ENCODE data around the gene POU2F1.

Gene POU2F1

GRCh38 chr1:167272369-167272957, 51.8 kb downstream of the POU2F1 start:
- no peak for DNase-seq (ENCODE audit: low read depth in 2 of 2)

GRCh38 chr1:167273027-167273800, 52.5 kb downstream of the POU2F1 start:
- no peak for DNase-seq (ENCODE audit: low read depth in 2 of 2)

DNA sequence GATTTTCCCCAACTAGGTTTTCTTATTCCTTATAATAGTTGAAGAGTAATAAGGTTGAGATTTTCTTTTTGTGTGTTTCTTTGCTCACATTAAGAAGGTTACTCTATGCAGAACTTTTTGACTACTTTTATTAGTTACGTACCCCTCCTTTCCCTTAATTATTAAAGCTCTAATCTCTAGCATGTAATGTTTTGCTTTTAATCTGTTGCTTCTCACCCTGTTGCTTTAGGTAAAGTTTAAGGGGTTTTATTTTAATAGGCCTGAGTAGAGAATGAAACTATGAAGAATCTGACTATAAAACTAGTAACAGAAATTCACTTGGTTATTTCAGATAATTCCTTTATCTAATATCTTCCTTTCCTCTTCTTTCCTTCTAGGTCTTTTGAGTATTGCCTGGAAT, 53.4 kb downstream of the POU2F1 start:
- DNase-seq (ENCODE audit: low read depth in 2 of 2), result no peak

- DNase-seq (ENCODE audit: low read depth in 2 of 2), result no peak
Measured at GRCh38 chr1:167276969-167277368, 56.3 kb downstream of the POU2F1 start.

DNA sequence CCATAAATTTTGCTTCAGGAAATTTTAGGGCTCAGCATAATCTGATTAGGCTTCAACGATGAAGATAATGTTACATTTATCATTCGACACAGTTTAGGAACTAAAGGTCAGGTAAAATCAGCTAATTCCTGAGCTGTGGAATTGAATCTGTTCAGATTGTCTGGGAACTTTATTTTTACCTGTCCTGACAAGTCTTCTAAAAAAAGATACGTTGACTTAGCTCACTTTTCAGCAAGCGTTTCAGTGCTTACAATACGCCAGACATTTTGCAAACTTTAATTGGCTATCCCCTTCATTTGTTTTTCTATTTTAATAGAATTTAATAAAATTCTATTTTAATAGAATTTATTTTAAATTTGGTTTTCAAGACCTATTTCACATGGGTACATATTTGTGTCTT, 57.8 kb downstream of the POU2F1 start:
- no peak for DNase-seq (ENCODE audit: low read depth in 2 of 2)

DNA sequence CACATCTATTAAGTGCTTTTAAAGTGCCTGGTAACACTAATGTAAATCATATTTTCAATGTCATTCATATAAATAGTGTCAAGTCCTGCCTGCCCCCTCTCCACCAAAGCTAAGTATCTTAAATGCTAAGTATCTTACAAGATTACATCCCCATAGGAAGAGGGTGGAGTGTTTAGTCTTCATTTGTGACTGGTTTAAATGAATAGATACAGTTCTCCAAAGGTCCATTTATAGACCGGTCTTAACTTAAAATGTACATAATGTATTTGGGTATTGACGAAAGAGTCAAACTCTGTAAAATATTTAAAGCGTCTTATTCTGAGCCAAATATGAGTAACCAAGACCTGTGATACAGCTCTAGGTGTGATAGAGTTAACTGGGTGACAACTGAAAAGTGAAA, 60.2 kb downstream of the POU2F1 start:
- no peak for DNase-seq (ENCODE audit: low read depth in 2 of 2)

GRCh38 chr1:167288390-167289074, 67.8 kb downstream of the POU2F1 start:
- DNase-seq (ENCODE audit: low read depth in 2 of 2), result no peak

DNA sequence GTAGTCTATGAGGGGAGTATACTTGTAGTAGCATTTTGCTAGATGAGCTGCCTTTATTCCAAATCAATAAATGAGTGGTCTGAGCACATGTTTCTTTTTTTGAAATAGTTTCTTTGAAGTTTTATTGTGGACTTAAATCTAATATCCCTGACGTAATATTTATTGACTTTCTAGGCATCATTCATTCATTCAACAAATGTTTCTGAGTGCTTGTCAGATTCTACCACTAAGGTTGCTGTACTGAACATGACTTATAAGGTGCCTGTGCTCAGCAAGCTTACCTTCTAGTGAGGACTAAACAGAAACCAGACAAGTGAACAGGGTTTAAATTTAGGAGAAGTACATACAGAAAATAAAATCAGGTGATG, 68.4 kb downstream of the POU2F1 start:
- no peak for DNase-seq (ENCODE audit: low read depth in 2 of 2)

- DNase-seq (ENCODE audit: low read depth in 2 of 2), result no peak
Measured at GRCh38 chr1:167289966-167290365, 69.3 kb downstream of the POU2F1 start.

- DNase-seq (ENCODE audit: low read depth in 2 of 2), result no peak
Measured at GRCh38 chr1:167291539-167292185, 71.0 kb downstream of the POU2F1 start.

- DNase-seq (ENCODE audit: low read depth in 2 of 2), result no peak
Measured at GRCh38 chr1:167292216-167292615, 71.5 kb downstream of the POU2F1 start.

- no peak for DNase-seq (ENCODE audit: low read depth in 2 of 2)
Measured at GRCh38 chr1:167293057-167293456, 72.4 kb downstream of the POU2F1 start.

- no peak for DNase-seq (ENCODE audit: low read depth in 2 of 2)
Measured at GRCh38 chr1:167294528-167294927, 73.8 kb downstream of the POU2F1 start.

DNA sequence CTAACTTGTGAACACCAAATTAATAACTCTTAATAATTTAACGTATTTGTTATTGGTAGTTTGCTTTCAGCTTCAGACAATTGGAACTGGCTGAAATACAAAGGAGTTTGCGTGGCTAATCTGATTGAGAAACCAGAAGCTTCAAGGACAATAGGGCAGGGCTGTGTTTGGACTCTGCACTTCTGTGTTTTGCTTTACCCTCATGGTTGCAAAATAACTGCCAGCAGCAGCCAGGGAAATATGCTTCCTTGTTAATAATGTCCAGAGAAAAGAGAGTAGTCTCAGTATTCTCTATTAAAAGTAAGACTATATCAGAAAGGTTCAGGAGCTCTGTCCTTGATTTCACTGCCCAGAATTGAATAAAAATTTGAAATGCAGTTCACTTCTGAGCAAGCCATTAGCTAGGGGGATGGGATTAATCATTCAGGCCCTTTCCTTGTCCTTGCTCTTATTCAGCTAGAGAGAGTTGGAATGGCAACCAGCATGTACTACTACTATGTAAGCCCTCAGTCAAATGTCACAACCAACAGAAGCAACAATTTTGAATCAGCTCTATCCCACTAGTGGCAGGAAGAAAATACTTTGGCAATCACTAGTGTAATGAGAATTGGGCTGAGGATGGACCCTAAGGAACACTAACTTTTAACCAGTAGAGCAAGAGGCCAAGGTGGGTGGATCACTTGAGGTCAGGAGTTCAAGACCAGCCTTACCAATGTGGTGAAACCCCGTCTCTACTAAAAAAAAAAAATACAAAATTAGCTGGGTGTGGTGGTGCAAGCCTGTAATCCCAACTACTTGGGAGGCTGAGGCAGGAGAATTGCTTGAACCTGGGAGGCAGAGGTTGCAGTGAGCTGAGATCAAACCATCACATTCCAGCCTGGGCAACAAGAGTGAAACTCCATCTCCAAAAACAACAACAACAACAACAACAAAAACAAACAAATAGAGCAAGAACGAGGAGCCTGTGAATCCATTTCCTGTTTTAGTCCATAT, 76.8 kb downstream of the POU2F1 start:
- no peak for DNase-seq (ENCODE audit: low read depth in 2 of 2)

- no peak for DNase-seq (ENCODE audit: low read depth in 2 of 2)
Measured at GRCh38 chr1:167298325-167298724, 77.6 kb downstream of the POU2F1 start.

DNA sequence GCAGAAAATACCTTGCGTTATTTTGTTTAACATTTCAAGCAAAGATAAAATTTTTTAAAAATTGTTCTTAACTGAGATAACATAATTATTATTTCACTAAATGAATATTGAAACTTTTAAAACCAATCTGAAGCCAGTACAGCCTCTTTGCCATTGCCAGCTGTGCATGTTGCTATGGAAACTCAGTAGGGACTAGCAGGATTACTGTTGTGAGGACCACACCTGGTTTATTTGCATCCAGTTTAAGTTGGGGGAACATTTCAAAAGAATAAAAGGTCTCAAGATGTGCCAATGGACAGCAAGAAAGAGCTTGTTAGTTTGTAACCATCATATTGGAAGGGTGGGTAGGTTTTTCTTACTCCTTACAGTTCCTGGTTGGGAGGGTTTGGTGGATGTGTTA, 80.7 kb downstream of the POU2F1 start:
- DNase-seq (ENCODE audit: low read depth in 2 of 2), result no peak

DNA sequence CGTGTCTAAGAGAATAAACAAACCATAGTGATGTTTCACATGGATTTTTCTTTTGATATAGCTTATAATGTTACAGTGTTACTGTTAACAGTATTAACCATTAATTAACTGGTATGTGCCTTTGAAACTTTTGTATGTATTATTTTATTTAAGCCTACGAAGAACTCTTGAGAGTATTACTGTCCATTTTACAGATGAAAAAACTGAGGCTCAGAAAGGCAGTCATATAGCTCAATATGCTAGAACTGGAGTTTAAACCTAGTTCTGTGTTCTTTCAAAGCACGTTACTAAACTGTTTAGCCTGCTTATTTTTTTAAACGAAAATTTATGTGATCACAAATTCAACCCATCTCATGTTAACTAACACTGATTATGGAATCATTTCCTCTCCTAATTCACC, 83.5 kb downstream of the POU2F1 start:
- DNase-seq (ENCODE audit: low read depth in 2 of 2), result no peak

- no peak for DNase-seq (ENCODE audit: low read depth in 2 of 2)
Measured at GRCh38 chr1:167305059-167305705, 84.5 kb downstream of the POU2F1 start.

DNA sequence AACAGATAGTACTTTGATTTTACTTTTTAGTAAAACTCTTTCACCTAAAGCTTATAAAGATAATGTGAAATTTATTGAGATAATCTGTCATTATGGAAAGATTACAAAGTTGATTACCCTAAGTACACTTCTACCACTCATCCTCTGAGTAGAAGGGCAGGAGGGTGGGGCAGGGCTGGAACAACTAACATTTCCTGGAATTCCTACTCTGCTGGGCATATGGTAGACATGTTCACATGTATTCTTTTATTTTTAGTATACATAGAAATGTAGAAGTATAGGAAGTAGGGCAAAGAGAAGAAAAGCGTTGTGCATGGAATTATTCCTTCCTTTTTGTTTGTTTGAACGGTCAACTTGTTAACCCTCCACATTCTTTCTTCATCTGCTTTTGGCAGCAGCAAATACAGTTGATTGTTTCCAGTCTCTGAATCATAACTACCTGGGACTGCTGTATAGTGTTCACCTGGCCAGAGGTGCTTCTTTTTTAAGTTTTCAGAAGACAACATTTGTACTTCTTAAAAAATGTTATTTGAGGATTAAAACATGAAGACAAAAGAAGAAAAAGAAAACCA, 85.1 kb downstream of the POU2F1 start:
- no peak for DNase-seq (ENCODE audit: low read depth in 2 of 2)

- DNase-seq (ENCODE audit: low read depth in 2 of 2), result no peak
Measured at GRCh38 chr1:167310732-167311131, 90.0 kb downstream of the POU2F1 start.

- DNase-seq (ENCODE audit: low read depth in 2 of 2), result no peak
Measured at GRCh38 chr1:167312871-167313270, 92.2 kb downstream of the POU2F1 start.
